ENCODE measurements around the gene ABCA7. TPM values are rescaled to one million over a fixed set of nuclear protein-coding genes. Genes with fewer than 3 reads are reported as not detected.

ABCA7 gene
- total RNA-seq, 1 experiment from 2014 or later, result 40.3 TPM

DNA sequence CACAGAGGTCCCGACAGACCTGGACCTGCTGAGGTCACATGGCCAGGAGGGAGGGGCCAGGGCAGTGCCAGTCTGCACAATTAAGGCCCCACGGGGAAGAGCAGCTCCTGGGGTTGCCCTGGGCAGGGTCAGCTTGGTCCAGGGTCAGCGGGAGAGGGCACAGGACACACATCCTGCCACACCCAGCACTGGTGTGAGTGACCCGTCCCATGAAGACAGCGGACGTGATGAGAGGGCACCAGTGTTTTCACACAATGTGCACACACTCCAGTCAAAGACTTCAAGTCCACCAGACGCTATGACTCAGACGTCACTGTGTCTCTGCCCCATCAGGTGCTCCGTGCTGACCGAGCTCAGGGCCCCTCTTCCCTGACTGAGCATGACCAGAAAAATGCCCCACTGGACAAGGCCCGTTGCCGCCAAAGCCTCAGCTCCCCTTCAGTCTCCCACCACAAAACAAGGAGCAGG lies 23.2 kb upstream of the ABCA7 start:
- no peaks in the 10 kb centered on the region for H3K27me3 Mint-ChIP-seq (ENCODE audit: low read depth)
- ChIA-PET POLR2A (interaction anchor here (0.5 to 1.5 kb wide), 6 partner anchors 10 to 87 kb away, joined by 3 to 9 read pairs (median 3); partner anchors contain the start of gene CNN2), CTCF (interaction anchor here (1.1 to 1.8 kb wide), 4 partner anchors 10 to 65 kb away, joined by 3 to 5 read pairs (median 4); partner anchors contain the start of gene CNN2)
- ATAC-seq (no peak), DNase-seq (ENCODE audit: low spot score) (no peak)
- H3K36me3 Mint-ChIP-seq, result no peaks in the 10 kb centered on the region; the same call in 1 of the 2 replicates
- H3K9me3 Mint-ChIP-seq, result no peaks in the 10 kb centered on the region
- peaks cover 28% of the 10 kb centered on the region for H3K4me1 Mint-ChIP-seq
- H3K4me3 Mint-ChIP-seq, result no peak overlapping the region
- TF ChIP-seq, protein P1, sequence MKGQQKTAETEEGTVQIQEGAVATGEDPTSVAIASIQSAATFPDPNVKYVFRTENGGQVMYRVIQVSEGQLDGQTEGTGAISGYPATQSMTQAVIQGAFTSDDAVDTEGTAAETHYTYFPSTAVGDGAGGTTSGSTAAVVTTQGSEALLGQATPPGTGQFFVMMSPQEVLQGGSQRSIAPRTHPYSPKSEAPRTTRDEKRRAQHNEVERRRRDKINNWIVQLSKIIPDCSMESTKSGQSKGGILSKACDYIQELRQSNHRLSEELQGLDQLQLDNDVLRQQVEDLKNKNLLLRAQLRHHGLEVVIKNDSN (CRISPR knock-in tag; IDR thresholded peaks at IDR 0.05), result peak; percentile 66; the same call in 1 of the 2 replicates
- TF ChIP-seq, protein P2, sequence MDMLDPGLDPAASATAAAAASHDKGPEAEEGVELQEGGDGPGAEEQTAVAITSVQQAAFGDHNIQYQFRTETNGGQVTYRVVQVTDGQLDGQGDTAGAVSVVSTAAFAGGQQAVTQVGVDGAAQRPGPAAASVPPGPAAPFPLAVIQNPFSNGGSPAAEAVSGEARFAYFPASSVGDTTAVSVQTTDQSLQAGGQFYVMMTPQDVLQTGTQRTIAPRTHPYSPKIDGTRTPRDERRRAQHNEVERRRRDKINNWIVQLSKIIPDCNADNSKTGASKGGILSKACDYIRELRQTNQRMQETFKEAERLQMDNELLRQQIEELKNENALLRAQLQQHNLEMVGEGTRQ (CRISPR knock-in tag; IDR thresholded peaks at IDR 0.05), result peak; percentile 79
- TF ChIP-seq, protein P3, sequence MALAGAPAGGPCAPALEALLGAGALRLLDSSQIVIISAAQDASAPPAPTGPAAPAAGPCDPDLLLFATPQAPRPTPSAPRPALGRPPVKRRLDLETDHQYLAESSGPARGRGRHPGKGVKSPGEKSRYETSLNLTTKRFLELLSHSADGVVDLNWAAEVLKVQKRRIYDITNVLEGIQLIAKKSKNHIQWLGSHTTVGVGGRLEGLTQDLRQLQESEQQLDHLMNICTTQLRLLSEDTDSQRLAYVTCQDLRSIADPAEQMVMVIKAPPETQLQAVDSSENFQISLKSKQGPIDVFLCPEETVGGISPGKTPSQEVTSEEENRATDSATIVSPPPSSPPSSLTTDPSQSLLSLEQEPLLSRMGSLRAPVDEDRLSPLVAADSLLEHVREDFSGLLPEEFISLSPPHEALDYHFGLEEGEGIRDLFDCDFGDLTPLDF (CRISPR knock-in tag; IDR thresholded peaks at IDR 0.05), result no peak
- peak overlapping the region; percentile 92 for H3K27ac Mint-ChIP-seq

DNA sequence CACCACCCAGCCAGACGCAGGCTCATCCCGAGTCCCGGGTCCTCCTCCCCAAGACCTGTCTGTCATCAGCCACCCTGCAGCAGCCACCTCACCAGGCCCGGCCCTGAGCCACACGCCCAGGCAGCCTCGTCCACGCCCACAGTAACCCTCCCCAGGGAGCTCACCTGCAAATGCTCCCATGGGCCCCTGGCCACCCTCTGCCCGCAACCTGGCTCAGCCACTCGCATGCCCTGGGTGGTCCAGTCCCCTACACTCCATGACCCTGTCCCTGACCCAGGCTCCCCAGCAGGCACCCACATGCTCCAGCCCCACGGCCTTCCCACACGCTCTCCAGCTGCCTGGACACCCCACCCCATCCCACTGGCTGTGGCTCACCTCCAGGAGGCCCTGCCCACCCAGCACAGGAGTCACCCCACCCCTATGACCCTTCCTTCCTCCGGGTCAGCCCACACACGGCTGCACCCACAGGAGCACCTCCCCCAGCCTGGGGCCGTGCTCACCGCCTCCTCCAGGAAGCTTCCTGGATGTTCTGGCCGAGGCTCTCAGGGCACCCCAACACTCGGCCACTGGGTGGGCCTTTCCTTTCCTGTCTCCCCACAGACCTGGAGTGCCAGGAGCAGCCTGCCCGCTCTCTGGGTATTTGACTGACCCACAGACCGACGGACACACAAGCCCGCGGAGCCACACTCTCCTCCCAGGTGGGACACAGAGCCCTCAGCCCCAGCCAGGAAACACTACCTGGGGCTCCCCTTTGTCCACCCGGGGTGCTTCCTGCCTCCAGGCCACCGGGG lies 22.6 kb upstream of the ABCA7 start:
- Mint-ChIP-seq H3K36me3 (no peaks in the 10 kb centered on the region; the same call in 1 of the 2 replicates), H3K27ac (peak overlapping the region; percentile 92), H3K27me3 (ENCODE audit: low read depth) (no peaks in the 10 kb centered on the region), H3K9me3 (no peaks in the 10 kb centered on the region), H3K4me1 (peaks cover 28% of the 10 kb centered on the region), H3K4me3 (no peak overlapping the region; the same call in 1 of the 2 replicates)
- no peak for DNase-seq (ENCODE audit: low spot score)
- ChIA-PET POLR2A (interaction anchor here (0.5 to 1.5 kb wide), 4 partner anchors 9 to 87 kb away, joined by 3 read pairs; partner anchors contain the start of gene CNN2), CTCF (interaction anchor here (1.1 to 1.8 kb wide), 3 partner anchors 9 to 64 kb away, joined by 3 to 5 read pairs (median 4); partner anchors contain the start of gene CNN2)
- ATAC-seq, result no peak
- TF ChIP-seq TP53 (CRISPR knock-in tag; IDR thresholded peaks at IDR 0.05), result no peak
- TF ChIP-seq, protein P4, sequence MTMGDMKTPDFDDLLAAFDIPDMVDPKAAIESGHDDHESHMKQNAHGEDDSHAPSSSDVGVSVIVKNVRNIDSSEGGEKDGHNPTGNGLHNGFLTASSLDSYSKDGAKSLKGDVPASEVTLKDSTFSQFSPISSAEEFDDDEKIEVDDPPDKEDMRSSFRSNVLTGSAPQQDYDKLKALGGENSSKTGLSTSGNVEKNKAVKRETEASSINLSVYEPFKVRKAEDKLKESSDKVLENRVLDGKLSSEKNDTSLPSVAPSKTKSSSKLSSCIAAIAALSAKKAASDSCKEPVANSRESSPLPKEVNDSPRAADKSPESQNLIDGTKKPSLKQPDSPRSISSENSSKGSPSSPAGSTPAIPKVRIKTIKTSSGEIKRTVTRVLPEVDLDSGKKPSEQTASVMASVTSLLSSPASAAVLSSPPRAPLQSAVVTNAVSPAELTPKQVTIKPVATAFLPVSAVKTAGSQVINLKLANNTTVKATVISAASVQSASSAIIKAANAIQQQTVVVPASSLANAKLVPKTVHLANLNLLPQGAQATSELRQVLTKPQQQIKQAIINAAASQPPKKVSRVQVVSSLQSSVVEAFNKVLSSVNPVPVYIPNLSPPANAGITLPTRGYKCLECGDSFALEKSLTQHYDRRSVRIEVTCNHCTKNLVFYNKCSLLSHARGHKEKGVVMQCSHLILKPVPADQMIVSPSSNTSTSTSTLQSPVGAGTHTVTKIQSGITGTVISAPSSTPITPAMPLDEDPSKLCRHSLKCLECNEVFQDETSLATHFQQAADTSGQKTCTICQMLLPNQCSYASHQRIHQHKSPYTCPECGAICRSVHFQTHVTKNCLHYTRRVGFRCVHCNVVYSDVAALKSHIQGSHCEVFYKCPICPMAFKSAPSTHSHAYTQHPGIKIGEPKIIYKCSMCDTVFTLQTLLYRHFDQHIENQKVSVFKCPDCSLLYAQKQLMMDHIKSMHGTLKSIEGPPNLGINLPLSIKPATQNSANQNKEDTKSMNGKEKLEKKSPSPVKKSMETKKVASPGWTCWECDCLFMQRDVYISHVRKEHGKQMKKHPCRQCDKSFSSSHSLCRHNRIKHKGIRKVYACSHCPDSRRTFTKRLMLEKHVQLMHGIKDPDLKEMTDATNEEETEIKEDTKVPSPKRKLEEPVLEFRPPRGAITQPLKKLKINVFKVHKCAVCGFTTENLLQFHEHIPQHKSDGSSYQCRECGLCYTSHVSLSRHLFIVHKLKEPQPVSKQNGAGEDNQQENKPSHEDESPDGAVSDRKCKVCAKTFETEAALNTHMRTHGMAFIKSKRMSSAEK (CRISPR knock-in tag; IDR thresholded peaks at IDR 0.05; ENCODE audit: borderline replicate concordance), result no peak
- TF ChIP-seq, protein P5, sequence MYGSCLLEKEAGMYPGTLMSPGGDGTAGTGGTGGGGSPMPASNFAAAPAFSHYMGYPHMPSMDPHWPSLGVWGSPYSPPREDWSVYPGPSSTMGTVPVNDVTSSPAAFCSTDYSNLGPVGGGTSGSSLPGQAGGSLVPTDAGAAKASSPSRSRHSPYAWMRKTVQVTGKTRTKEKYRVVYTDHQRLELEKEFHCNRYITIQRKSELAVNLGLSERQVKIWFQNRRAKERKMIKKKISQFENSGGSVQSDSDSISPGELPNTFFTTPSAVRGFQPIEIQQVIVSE (CRISPR knock-in tag; IDR thresholded peaks at IDR 0.05; ENCODE audit: borderline replicate concordance), result no peak
- TF ChIP-seq NR3C1 (CRISPR knock-in tag; conservative IDR thresholded peaks at IDR 0.05; ENCODE audit: low read depth), result no peak
- no peak for TF ChIP-seq ZNF232 (CRISPR knock-in tag; IDR thresholded peaks at IDR 0.05)
- no peak for TF ChIP-seq GTF2I (CRISPR knock-in tag; conservative IDR thresholded peaks at IDR 0.05)
- TF ChIP-seq, protein P6, sequence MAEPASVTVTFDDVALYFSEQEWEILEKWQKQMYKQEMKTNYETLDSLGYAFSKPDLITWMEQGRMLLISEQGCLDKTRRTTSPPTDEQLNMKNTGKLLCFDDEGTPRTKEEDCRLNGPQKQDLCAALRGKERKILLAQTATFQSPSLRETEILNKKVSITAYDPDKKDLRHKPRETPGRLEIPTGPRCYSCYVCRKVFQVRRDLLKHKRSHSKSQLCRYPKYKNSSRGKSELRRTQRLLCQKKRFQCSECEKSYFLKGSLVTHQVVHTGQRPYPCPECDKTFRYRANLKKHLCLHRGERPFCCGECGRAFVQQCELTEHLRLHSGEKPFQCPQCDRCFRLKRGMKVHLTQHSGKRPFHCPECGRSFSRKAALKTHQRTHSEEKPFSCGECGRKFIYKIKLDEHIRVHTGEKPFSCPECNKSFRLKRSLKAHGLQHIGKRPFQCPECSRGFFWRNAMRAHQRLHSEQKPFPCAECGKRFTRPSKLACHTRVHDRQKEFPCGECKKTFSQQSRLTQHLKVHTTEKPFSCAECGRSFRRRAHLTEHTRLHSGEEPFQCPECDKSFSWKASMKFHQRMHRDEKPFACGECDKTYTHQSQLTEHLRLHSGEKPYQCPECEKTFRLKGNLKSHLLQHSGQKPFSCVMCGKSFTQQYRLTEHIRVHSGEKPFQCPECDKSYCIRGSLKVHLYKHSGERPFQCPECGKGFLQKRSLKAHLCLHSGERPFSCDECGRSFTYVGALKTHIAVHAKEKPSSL (CRISPR knock-in tag; conservative IDR thresholded peaks at IDR 0.05), result no peak
- TF ChIP-seq, protein P7, sequence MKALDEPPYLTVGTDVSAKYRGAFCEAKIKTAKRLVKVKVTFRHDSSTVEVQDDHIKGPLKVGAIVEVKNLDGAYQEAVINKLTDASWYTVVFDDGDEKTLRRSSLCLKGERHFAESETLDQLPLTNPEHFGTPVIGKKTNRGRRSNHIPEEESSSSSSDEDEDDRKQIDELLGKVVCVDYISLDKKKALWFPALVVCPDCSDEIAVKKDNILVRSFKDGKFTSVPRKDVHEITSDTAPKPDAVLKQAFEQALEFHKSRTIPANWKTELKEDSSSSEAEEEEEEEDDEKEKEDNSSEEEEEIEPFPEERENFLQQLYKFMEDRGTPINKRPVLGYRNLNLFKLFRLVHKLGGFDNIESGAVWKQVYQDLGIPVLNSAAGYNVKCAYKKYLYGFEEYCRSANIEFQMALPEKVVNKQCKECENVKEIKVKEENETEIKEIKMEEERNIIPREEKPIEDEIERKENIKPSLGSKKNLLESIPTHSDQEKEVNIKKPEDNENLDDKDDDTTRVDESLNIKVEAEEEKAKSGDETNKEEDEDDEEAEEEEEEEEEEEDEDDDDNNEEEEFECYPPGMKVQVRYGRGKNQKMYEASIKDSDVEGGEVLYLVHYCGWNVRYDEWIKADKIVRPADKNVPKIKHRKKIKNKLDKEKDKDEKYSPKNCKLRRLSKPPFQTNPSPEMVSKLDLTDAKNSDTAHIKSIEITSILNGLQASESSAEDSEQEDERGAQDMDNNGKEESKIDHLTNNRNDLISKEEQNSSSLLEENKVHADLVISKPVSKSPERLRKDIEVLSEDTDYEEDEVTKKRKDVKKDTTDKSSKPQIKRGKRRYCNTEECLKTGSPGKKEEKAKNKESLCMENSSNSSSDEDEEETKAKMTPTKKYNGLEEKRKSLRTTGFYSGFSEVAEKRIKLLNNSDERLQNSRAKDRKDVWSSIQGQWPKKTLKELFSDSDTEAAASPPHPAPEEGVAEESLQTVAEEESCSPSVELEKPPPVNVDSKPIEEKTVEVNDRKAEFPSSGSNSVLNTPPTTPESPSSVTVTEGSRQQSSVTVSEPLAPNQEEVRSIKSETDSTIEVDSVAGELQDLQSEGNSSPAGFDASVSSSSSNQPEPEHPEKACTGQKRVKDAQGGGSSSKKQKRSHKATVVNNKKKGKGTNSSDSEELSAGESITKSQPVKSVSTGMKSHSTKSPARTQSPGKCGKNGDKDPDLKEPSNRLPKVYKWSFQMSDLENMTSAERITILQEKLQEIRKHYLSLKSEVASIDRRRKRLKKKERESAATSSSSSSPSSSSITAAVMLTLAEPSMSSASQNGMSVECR (CRISPR knock-in tag; IDR thresholded peaks at IDR 0.05; ENCODE audit: borderline replicate concordance), result no peak
- TF ChIP-seq SP1 (CRISPR knock-in tag; conservative IDR thresholded peaks at IDR 0.05), result no peak
- TF ChIP-seq TEAD1 (CRISPR knock-in tag; IDR thresholded peaks at IDR 0.05), result no peak
